Renal cortical epithelial cell (primary cell): ENCODE data around the gene NXPE1. TPM values are rescaled to one million over a fixed set of nuclear protein-coding genes. Genes with fewer than 3 reads are reported as not detected.

Experiments
- DNase-seq: peaks from one replicate; pipeline ENCODE4 v3.0.0-alpha.2; 2011; ENCODE audit warnings: low read depth
- total RNA-seq: library from RNA; depleted of rRNA; stranded (reverse); fragments of >200 nt; gene quantifications from 2 replicates; pipeline ENCODE4 v1.2.3, GENCODE V29; 2014

NXPE1 gene
- total RNA-seq, 1 donor from 2014 or later = not detected

- peak; percentile 1 for DNase-seq
Observed at GRCh38 chr11:114562166-114562916, 2.7 kb upstream of the NXPE1 start.

GRCh38 chr11:114556135-114556534 is 3.5 kb downstream of the NXPE1 start:
- no peak for DNase-seq

GRCh38 chr11:114553642-114554041 is 6.0 kb downstream of the NXPE1 start:
- no peak for DNase-seq

- DNase-seq = no peak
Observed at GRCh38 chr11:114551060-114551459, 8.6 kb downstream of the NXPE1 start.

GRCh38 chr11:114525682-114526081 is 34.0 kb downstream of the NXPE1 start:
- DNase-seq = no peak

- DNase-seq = no peak
Observed at GRCh38 chr11:114524122-114524521, 35.6 kb downstream of the NXPE1 start.

GRCh38 chr11:114522818-114523217 is 36.9 kb downstream of the NXPE1 start:
- DNase-seq = no peak

- no peak for DNase-seq
Observed at GRCh38 chr11:114511538-114511937, 48.1 kb downstream of the NXPE1 start.

- no peak for DNase-seq
Observed at GRCh38 chr11:114511079-114511478, 48.6 kb downstream of the NXPE1 start.

- no peak for DNase-seq
Observed at GRCh38 chr11:114501901-114502300, 57.8 kb downstream of the NXPE1 start.

GRCh38 chr11:114499756-114500155 is 59.9 kb downstream of the NXPE1 start:
- DNase-seq = no peak

- DNase-seq = no peak
Observed at GRCh38 chr11:114496915-114497314, 62.8 kb downstream of the NXPE1 start.

GRCh38 chr11:114483929-114484328 is 75.8 kb downstream of the NXPE1 start:
- no peak for DNase-seq

GRCh38 chr11:114482114-114482513 is 77.6 kb downstream of the NXPE1 start:
- no peak for DNase-seq

- no peak for DNase-seq
Observed at GRCh38 chr11:114479331-114479730, 80.3 kb downstream of the NXPE1 start.

- DNase-seq = peak; percentile 18
Observed at GRCh38 chr11:114478768-114479167, 80.9 kb downstream of the NXPE1 start.

- no peak for DNase-seq
Observed at GRCh38 chr11:114478001-114478410, 81.7 kb downstream of the NXPE1 start.

- no peak for DNase-seq
Observed at GRCh38 chr11:114472661-114473060, 87.0 kb downstream of the NXPE1 start.

Other genes with a start within 250 kb of the NXPE1 start
- 0.52 and 3.1 TPM in 2 replicates for gene C11orf71, start 159.4 kb downstream of the NXPE1 start, total RNA-seq
- gene RBM7, start 159.2 kb downstream of the NXPE1 start, total RNA-seq = 60.6 and 81.1 TPM in 2 replicates
- gene REXO2, start 120.4 kb downstream of the NXPE1 start, total RNA-seq = 166 and 170 TPM in 2 replicates
- not detected in 2 replicates for gene NXPE4, start 35.9 kb upstream of the NXPE1 start, total RNA-seq
- gene NXPE2, start 118.6 kb upstream of the NXPE1 start, total RNA-seq = 0.05 and 0.17 TPM in 2 replicates